Measurements from ENCODE around the gene ARFGAP3.

ARFGAP3 gene

GRCh38 chr22:42805998-42806830 is 50.9 kb downstream of the ARFGAP3 start (continued):
- TF ChIP-seq PRDM10 (tag by site-specific recombination; IDR thresholded peaks at IDR 0.05) (no peak), GLIS1 (tag by site-specific recombination; IDR thresholded peaks at IDR 0.05) (no peak)

GRCh38 chr22:42805016-42805997 is 51.8 kb downstream of the ARFGAP3 start:
- H3K9me3 ChIP-seq (ENCODE audit: control insufficient read depth, insufficient read depth, low read depth, low read length): no peaks in the 10 kb centered on the region
- no peak overlapping the region for H3K27ac ChIP-seq (ENCODE audit: extremely low read depth, low read depth, low read length)
- ChIA-PET POLR2A (no interaction called here), CTCF (no interaction called here)
- no peak overlapping the region for H3K4me3 ChIP-seq (ENCODE audit: low read depth, low read length)
- TF ChIP-seq ZSCAN18 (tag by site-specific recombination; IDR thresholded peaks at IDR 0.05): no peak
- no peaks in the 10 kb centered on the region for H3K4me1 ChIP-seq (ENCODE audit: control insufficient read depth, insufficient read depth, low read length)
- peaks cover 22 to 73% of the 10 kb centered on the region in 2 experiments; a peak in 2 of 3 replicates for H3K36me3 ChIP-seq (ENCODE audit: control insufficient read depth in 2 of 2, insufficient read depth in 1 of 2, low read length in 2 of 2)

- Histone ChIP-seq H3K4me3 (ENCODE audit: low read depth, low read length) (no peak overlapping the region), H3K27ac (ENCODE audit: extremely low read depth, low read depth, low read length) (no peak overlapping the region), H3K36me3 (ENCODE audit: control insufficient read depth in 2 of 2, insufficient read depth in 1 of 2, low read length in 2 of 2) (peaks cover 15 to 72% of the 10 kb centered on the region in 2 experiments; a peak in 2 of 3 replicates), H3K4me1 (ENCODE audit: control insufficient read depth, insufficient read depth, low read length) (no peaks in the 10 kb centered on the region), H3K9me3 (ENCODE audit: control insufficient read depth, insufficient read depth, low read depth, low read length) (no peaks in the 10 kb centered on the region)
- CTCF ChIA-PET: interaction anchor here (0.6 to 2.0 kb wide), 3 partner anchors 14 to 18 kb away, joined by 3 to 4 read pairs (median 4); no protein-coding TSS in a partner anchor
- POLR2A ChIA-PET: no interaction called here
- TF ChIP-seq IKZF3 (tag by site-specific recombination; IDR thresholded peaks at IDR 0.05) (no peak), ZNF404 (tag by site-specific recombination; IDR thresholded peaks at IDR 0.05) (no peak), ZNF214 (tag by site-specific recombination; IDR thresholded peaks at IDR 0.05; ENCODE audit: borderline replicate concordance) (no peak)
Observed at GRCh38 chr22:42803389-42803788, 53.7 kb downstream of the ARFGAP3 start.

GRCh38 chr22:42801252-42802080 is 55.6 kb downstream of the ARFGAP3 start:
- H3K27ac ChIP-seq (ENCODE audit: extremely low read depth, low read depth, low read length): no peak overlapping the region
- POLR2A ChIA-PET: no interaction called here

More at GRCh38 chr22:42801252-42802080, 55.6 kb downstream of the ARFGAP3 start:
- no peaks in the 10 kb centered on the region for H3K9me3 ChIP-seq (ENCODE audit: control insufficient read depth, insufficient read depth, low read depth, low read length)
- no peak for TF ChIP-seq HOXC10 (CRISPR knock-in tag; IDR thresholded peaks at IDR 0.05)
- no peak for TF ChIP-seq ZNF777 (tag by site-specific recombination; IDR thresholded peaks at IDR 0.05; ENCODE audit: borderline replicate concordance)
- no peak for TF ChIP-seq SCRT2 (tag by site-specific recombination; IDR thresholded peaks at IDR 0.05)
- no peak for TF ChIP-seq ZNF157 (tag by site-specific recombination; IDR thresholded peaks at IDR 0.05)
- TF ChIP-seq ZNF174 (tag by site-specific recombination; IDR thresholded peaks at IDR 0.05): no peak
- TF ChIP-seq KLF16 (tag by site-specific recombination; IDR thresholded peaks at IDR 0.05): no peak
- no peak for TF ChIP-seq ZNF169 (tag by site-specific recombination; IDR thresholded peaks at IDR 0.05)
- no peaks in the 10 kb centered on the region for H3K4me1 ChIP-seq (ENCODE audit: control insufficient read depth, insufficient read depth, low read length)
- H3K4me3 ChIP-seq (ENCODE audit: low read depth, low read length): no peak overlapping the region
- peaks cover 7 to 71% of the 10 kb centered on the region in 2 experiments; a peak in 2 of 3 replicates for H3K36me3 ChIP-seq (ENCODE audit: control insufficient read depth in 2 of 2, insufficient read depth in 1 of 2, low read length in 2 of 2)
- CTCF ChIA-PET: interaction anchor here (0.6 to 2.1 kb wide), 4 partner anchors 20 to 180 kb away, joined by 3 to 7 read pairs (median 4); no protein-coding TSS in a partner anchor
